Stomach (tissue), 4 donors: ENCODE results near the gene RIC8A.
"Not testable (repeated sequence)": the region's sequence is repeated elsewhere in the genome, so short reads cannot be mapped to it uniquely, and the experiment has no call there.

ENCODE experiments used
- CTCF ChIP-seq, 7 experiments: fragments of 450-650 bp in 4 of 7; fragments of 200-600 bp in 3 of 7; sonication (generic) in 3 of 7; IDR thresholded peaks; one replicate each; pipeline ENCODE4 v1.5.1; 2016 to 2019; ENCODE audit warnings: antibody characterized with exemption in 7 of 7, control low read depth in 2 of 7, mild to moderate bottlenecking in 1 of 7
- EP300 ChIP-seq: sonication (generic); formaldehyde crosslinking; IDR thresholded peaks from one replicate; pipeline ENCODE4 v1.6.1; 2017; ENCODE audit warnings: antibody characterized with exemption

DNA sequence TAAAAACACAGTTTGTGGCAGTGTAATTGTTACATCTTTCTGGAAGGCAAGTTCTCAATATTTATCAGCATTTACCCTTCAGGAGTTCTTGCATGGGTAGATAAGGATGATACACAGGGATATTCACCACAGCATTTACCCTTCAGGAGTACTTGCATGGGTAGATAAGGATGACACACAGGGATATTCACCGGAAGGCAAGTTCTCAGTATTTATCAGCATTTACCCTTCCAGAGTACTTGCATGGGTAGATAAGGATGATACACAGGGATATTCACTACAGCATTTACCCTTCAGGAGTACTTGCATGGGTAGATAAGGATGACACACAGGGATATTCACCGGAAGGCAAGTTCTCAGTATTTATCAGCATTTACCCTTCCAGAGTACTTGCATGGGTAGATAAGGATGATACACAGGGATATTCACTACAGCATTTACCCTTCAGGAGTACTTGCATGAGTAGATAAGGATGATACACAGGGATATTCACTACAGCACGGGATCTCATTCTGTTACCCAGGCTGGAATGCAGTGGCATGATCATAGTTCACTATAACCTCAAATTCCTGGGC lies 13.2 kb downstream of the RIC8A start:
- TF ChIP-seq CTCF (IDR thresholded peaks at IDR 0.05); EP300: not testable (repeated sequence)
